HepG2 (cell line): ENCODE measurements around the gene RRN3. TPM values are rescaled to one million over a fixed set of nuclear protein-coding genes. Genes with fewer than 3 reads are reported as not detected.

Experiments
- ATAC-seq: fragments of 200-7000 bp; cut with Tn5 transposase; 3 replicates; pipeline ENCODE4 v1.9.1; 2020; ENCODE audit warnings: mild to moderate bottlenecking, moderate library complexity
- BruUV-seq: library from RNA; stranded (reverse); fragments of 400-500 nt; replicated peaks from 2 replicates; lab custom pipeline; 2021; lab: Mats Ljungman, UMichigan
- CTCF ChIA-PET: fragments of 300-600 bp; formaldehyde crosslinking; extraction: SDS; loops from one replicate; lab custom pipeline; 2021; ENCODE audit warnings: low total read pairs, inconsistent platforms, low intra/inter-chr PET ratio; lab: Yijun Ruan, JAX
- POLR2A ChIA-PET: fragments of 350-600 bp; sonication (Branson Sonifier 250); formaldehyde crosslinking; loops from one replicate; lab custom pipeline; 2020; ENCODE audit warnings: antibody characterized with exemption, inconsistent platforms; lab: Yijun Ruan, JAX
- DNase-seq: peaks from one replicate; pipeline ENCODE4 v3.0.0-alpha.2; 2015; ENCODE audit warnings: low spot score
- FAIRE-seq: peaks from 3 replicates; lab custom pipeline; 2011; peaks lifted over from hg19 to GRCh38; lab: Jason Lieb, UNC
- H2AFZ ChIP-seq: one replicate; pipeline ENCODE4 v1.6.1; 2011; ENCODE audit warnings: low read length, inconsistent platforms
- H3K27ac ChIP-seq: fragments of 300-600 bp; 3 replicates; pipeline ENCODE4 v1.8.0; 2011; ENCODE audit warnings: mixed run types, mild to moderate bottlenecking, mixed read lengths, low read length, inconsistent platforms; ENCODE audit not compliant: insufficient read depth; ENCODE audit errors: extremely low read length
- H3K27me3 ChIP-seq, 2 experiments: fragments of 200-600 bp in 1 of 2; 2 replicates in 1 of 2; 3 replicates in 1 of 2; pipeline versions ENCODE4 v1.6.0 to v1.8.0; 2011; ENCODE audit warnings: low read length in 2 of 2, mild to moderate bottlenecking in 2 of 2, moderate library complexity in 2 of 2, inconsistent platforms in 1 of 2; ENCODE audit not compliant: insufficient read depth in 2 of 2, control insufficient read depth in 1 of 2
- H3K36me3 ChIP-seq, 2 experiments: fragments of 200-600 bp in 1 of 2; replicated peaks in 1 of 2; 2 replicates in 1 of 2; 3 replicates in 1 of 2; pipeline versions ENCODE4 v1.5.1 to v1.8.0; 2011; ENCODE audit warnings: low read length in 2 of 2, inconsistent platforms in 1 of 2; ENCODE audit not compliant: insufficient read depth in 2 of 2, control insufficient read depth in 1 of 2
- H3K4me1 ChIP-seq: 2 replicates; pipeline ENCODE4 v1.5.1; 2012; ENCODE audit warnings: low read length, inconsistent platforms; ENCODE audit not compliant: insufficient read depth
- H3K4me2 ChIP-seq: 2 replicates; pipeline ENCODE4 v1.6.0; 2011; ENCODE audit warnings: low read depth, low read length, inconsistent platforms
- H3K4me3 ChIP-seq, 3 experiments: fragments of 200-600 bp in 1 of 3; sonication (generic), shearing (Covaris generic) in 1 of 3; replicated peaks in 1 of 3; 2 replicates each; pipeline ENCODE4 v1.5.1; 2011 to 2016; ENCODE audit warnings: low read length in 3 of 3, inconsistent platforms in 2 of 3, low read depth in 2 of 3, mild to moderate bottlenecking in 2 of 3, control low read depth in 1 of 3, mixed read lengths in 1 of 3; ENCODE audit not compliant: insufficient read depth in 1 of 3
- H3K79me2 ChIP-seq: one replicate; pipeline ENCODE4 v1.6.1; 2011; ENCODE audit warnings: low read length, inconsistent platforms; ENCODE audit not compliant: insufficient read depth
- H3K9ac ChIP-seq: 2 replicates; pipeline ENCODE4 v1.6.0; 2011; ENCODE audit warnings: mild to moderate bottlenecking, low read depth, low read length, inconsistent platforms; ENCODE audit not compliant: insufficient read depth
- H3K9me3 ChIP-seq: 2 replicates; pipeline ENCODE4 v1.5.1; 2012; ENCODE audit warnings: mild to moderate bottlenecking, low read length
- H4K20me1 ChIP-seq: 2 replicates; pipeline ENCODE4 v1.6.0; 2011; ENCODE audit warnings: inconsistent platforms, mild to moderate bottlenecking, low read length, moderate library complexity; ENCODE audit not compliant: insufficient read depth
- AFF4 ChIP-seq: sonication (generic); formaldehyde crosslinking; IDR thresholded peaks from 2 replicates; pipeline ENCODE4 v1.4.0; 2020; ENCODE audit warnings: missing genetic modification reagents
- DNMT1 ChIP-seq: sonication (generic); formaldehyde crosslinking; IDR thresholded peaks from 2 replicates; pipeline ENCODE4 v1.5.1; 2020; ENCODE audit warnings: mild to moderate bottlenecking, missing genetic modification reagents
- JUNB ChIP-seq: sonication (generic); formaldehyde crosslinking; IDR thresholded peaks from 2 replicates; pipeline ENCODE4 v1.8.0; 2022; ENCODE audit warnings: missing genetic modification reagents, mild to moderate bottlenecking, borderline replicate concordance
- MAFG ChIP-seq: sonication (generic); formaldehyde crosslinking; IDR thresholded peaks from 2 replicates; pipeline ENCODE4 v1.5.1; 2020; ENCODE audit warnings: mild to moderate bottlenecking, missing genetic modification reagents
- NONO ChIP-seq, 2 experiments: fragments of 450-650 bp in 1 of 2; sonication (generic) in 1 of 2; formaldehyde crosslinking in 1 of 2; IDR thresholded peaks in 1 of 2; conservative IDR thresholded peaks in 1 of 2; 2 replicates each; pipeline versions ENCODE4 v1.6.1 to v1.8.0; 2017 to 2022; ENCODE audit warnings: mild to moderate bottlenecking in 1 of 2, missing genetic modification reagents in 1 of 2, moderate library complexity in 1 of 2
- RBM22 ChIP-seq: fragments of 200-400 bp; formaldehyde crosslinking; optimal IDR thresholded peaks from 2 replicates; pipeline ENCODE3; 2017; ENCODE audit warnings: mild to moderate bottlenecking, low read length, moderate library complexity
- REPIN1 ChIP-seq: sonication (generic); formaldehyde crosslinking; IDR thresholded peaks from 2 replicates; pipeline ENCODE4 v1.8.0; 2022; ENCODE audit warnings: missing genetic modification reagents, low read depth, mild to moderate bottlenecking, borderline replicate concordance
- SETDB1 ChIP-seq: sonication (generic); formaldehyde crosslinking; IDR thresholded peaks from 2 replicates; pipeline ENCODE4 v1.5.1; 2020; ENCODE audit warnings: missing genetic modification reagents, mild to moderate bottlenecking, borderline replicate concordance
- ZNF558 ChIP-seq: sonication (generic); formaldehyde crosslinking; IDR thresholded peaks from 2 replicates; pipeline ENCODE4 v1.9.0; 2022; ENCODE audit warnings: mild to moderate bottlenecking, missing genetic modification reagents, borderline replicate concordance
- ZNF670 ChIP-seq: sonication (generic); formaldehyde crosslinking; IDR thresholded peaks from 2 replicates; pipeline ENCODE4 v1.8.0; 2022; ENCODE audit warnings: mild to moderate bottlenecking, missing genetic modification reagents, borderline replicate concordance
- WGBS: methylation state at CpG from one replicate; pipeline ENCODE4 v1.1.6; 2017; ENCODE audit warnings: low lambda C conversion rate; 5-methylcytosine and 5-hydroxymethylcytosine counted together
- in situ Hi-C: cut with HindIII; loops from 2 replicates; pipeline ENCODE4 v1.10.0; 2017; ENCODE audit warnings: low pct_unique_long_range_greater_than_20kb; ENCODE audit not compliant: extremely low pct_ligation_motif_present
- intact Hi-C: fragments of 100-400 bp; cut with micrococcal nuclease; formaldehyde crosslinking; loops from one replicate; pipeline ENCODE4 v1.10.0; 2022; ENCODE audit not compliant: unreplicated experiment
- polyA plus RNA-seq, 8 experiments: library from polyadenylated mRNA; depleted of rRNA in 3 of 8; stranded (reverse) in 7 of 8; unstranded in 1 of 8; fragments of >200 nt; fragmentation: Illumina TruSeq in 4 of 8; extraction: Trizol in 4 of 8; gene quantifications; 2 replicates each; pipeline versions ENCODE4 v1.2.1 to v1.2.3, GENCODE V29; 2011 to 2016; ENCODE audit warnings: low read depth in 4 of 8, missing spikeins in 1 of 8, mixed read lengths in 1 of 8; ENCODE audit not compliant: insufficient read depth in 1 of 8
- total RNA-seq, 5 experiments: library from RNA; depleted of rRNA; stranded (reverse); fragments of >200 nt; fragmentation: Illumina TruSeq; extraction: Trizol; gene quantifications; 2 replicates each; pipeline ENCODE4 v1.2.3, GENCODE V29; 2016; ENCODE audit warnings: low read depth in 1 of 5
- TF ChIP-seq, protein P1 (sequence below): sonication (generic); formaldehyde crosslinking; IDR thresholded peaks from 2 replicates; pipeline ENCODE4 v1.4.0; 2020; ENCODE audit warnings: missing genetic modification reagents

Gene RRN3
- total and polyA plus RNA-seq, 2 of the 13 experiments (the other 11 are each of a cell fraction or from before 2014, with no cell fraction given) = 45.8 to 67.0 TPM

- Histone ChIP-seq H3K27me3 (no peaks in the 10 kb centered on the region), H3K36me3 (peaks cover 67 to 97% of the 10 kb centered on the region in 2 experiments), H3K27ac (no peak overlapping the region), H3K79me2 (no peaks in the 10 kb centered on the region), H3K4me3 (no peak overlapping the region), H4K20me1 (no peaks in the 10 kb centered on the region), H3K4me1 (no peaks in the 10 kb centered on the region), H3K4me2 (no peak overlapping the region), H2AFZ (no peak overlapping the region), H3K9me3 (no peaks in the 10 kb centered on the region), H3K9ac (no peak overlapping the region)
- CTCF ChIA-PET = no interaction called here
- TF ChIP-seq SETDB1 (CRISPR knock-in tag) = 0 out of 2 replicates have a peak, but pooled peaks have one; percentile 38
- no peak for TF ChIP-seq REPIN1
- no peak for TF ChIP-seq AFF4 (CRISPR knock-in tag)
- 0 out of 2 replicates have a peak, but pooled peaks have one; percentile 26 for TF ChIP-seq MAFG (CRISPR knock-in tag)
- peak; percentile 51; the same call in 1 of the 2 replicates for TF ChIP-seq DNMT1 (CRISPR knock-in tag)
- TF ChIP-seq, protein P1, sequence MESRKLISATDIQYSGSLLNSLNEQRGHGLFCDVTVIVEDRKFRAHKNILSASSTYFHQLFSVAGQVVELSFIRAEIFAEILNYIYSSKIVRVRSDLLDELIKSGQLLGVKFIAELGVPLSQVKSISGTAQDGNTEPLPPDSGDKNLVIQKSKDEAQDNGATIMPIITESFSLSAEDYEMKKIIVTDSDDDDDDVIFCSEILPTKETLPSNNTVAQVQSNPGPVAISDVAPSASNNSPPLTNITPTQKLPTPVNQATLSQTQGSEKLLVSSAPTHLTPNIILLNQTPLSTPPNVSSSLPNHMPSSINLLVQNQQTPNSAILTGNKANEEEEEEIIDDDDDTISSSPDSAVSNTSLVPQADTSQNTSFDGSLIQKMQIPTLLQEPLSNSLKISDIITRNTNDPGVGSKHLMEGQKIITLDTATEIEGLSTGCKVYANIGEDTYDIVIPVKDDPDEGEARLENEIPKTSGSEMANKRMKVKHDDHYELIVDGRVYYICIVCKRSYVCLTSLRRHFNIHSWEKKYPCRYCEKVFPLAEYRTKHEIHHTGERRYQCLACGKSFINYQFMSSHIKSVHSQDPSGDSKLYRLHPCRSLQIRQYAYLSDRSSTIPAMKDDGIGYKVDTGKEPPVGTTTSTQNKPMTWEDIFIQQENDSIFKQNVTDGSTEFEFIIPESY (CRISPR knock-in tag) = peak; percentile 90
- TF ChIP-seq ZNF670 (CRISPR knock-in tag) = no peak
- peak; percentile 97 for TF ChIP-seq RBM22
- no peak for TF ChIP-seq ZNF558 (CRISPR knock-in tag)
- no peak for TF ChIP-seq NONO (IDR thresholded peaks at IDR 0.05)
- peak; percentile 51; the same call in 1 of the 2 replicates for TF ChIP-seq NONO (CRISPR knock-in tag; conservative IDR thresholded peaks at IDR 0.05)
- TF ChIP-seq JUNB (CRISPR knock-in tag) = 0 out of 2 replicates have a peak, but pooled peaks have one; percentile 5
- WGBS = 95% methylated on average over 15 of the region's 15 CpGs
- no TSS peak for BruUV-seq
- peak; percentile 13 for ATAC-seq
- intact Hi-C loops (no loop called here), in situ Hi-C loops (no loop called here)
- POLR2A ChIA-PET = no interaction called here
- no peak for DNase-seq
- FAIRE-seq = peak; percentile 52
These were observed 58.8 kb downstream of the RRN3 start for GRCh38 chr16:15035163-15035729.
